HG02678 (cell line): ENCODE results near the gene CTBP1.

ENCODE experiments used
- ATAC-seq: cut with Tn5 transposase; IDR thresholded peaks from one replicate; pipeline ENCODE4 v1.9.1; 2021; ENCODE audit warnings: mild to moderate bottlenecking, moderate library complexity; ENCODE audit not compliant: unreplicated experiment

The CTBP1 gene

DNA sequence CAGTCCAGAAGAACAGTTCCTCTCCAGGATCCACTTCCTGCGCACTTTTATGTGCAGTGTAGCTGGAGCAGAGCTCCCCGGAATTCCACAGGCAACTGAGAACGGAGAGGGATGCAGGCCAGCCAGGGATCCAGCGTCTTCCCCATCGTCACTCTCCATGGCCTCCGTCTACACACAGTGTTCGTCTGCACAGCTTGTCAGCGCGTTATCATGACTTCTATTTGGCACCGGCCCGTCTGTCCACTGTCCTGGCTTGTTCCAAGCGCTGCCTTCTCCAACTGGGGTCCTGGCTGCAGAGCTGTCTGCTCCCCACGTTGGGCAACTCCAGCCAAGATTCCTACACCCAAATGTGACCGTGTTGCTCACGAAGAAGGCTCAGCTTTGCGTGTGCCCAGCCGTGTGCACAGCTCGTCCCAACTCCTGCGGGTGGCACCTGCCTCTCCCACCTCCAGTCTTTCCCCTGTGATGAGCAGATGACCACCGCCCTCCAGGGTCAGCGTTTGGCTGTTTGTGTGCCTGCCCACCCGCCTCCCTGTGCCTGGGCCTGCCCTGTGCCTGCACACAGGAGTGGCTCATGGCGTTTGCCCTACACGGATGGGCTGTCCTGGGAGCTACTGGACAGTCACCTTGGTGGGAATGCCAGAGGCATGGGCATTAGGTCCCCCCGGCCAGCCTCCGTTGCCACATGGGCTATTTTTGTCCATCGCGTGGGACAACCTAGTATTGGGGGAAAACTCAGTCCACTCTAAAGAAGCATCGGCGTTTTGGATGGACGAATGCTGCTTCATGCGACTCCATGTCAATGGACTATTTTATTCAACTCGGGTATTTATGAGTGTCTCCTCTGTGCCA is 2.2 kb upstream of the CTBP1 start:
- ATAC-seq, result no peak

DNA sequence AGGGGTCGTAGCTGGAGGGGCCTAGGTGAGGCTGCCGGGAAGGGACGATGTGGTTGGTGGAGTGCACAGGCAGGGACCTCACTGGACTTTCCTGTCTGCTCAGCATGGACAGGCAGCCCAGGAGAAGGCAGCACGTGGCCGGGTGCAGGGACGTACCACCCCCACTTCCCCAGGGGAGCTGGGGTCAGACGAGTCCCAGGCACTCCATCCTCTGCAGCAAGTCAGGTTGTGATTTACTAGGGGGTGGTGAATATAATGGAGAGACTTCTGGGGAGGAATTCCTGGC is 1.5 kb upstream of the CTBP1 start:
- no peak for ATAC-seq

DNA sequence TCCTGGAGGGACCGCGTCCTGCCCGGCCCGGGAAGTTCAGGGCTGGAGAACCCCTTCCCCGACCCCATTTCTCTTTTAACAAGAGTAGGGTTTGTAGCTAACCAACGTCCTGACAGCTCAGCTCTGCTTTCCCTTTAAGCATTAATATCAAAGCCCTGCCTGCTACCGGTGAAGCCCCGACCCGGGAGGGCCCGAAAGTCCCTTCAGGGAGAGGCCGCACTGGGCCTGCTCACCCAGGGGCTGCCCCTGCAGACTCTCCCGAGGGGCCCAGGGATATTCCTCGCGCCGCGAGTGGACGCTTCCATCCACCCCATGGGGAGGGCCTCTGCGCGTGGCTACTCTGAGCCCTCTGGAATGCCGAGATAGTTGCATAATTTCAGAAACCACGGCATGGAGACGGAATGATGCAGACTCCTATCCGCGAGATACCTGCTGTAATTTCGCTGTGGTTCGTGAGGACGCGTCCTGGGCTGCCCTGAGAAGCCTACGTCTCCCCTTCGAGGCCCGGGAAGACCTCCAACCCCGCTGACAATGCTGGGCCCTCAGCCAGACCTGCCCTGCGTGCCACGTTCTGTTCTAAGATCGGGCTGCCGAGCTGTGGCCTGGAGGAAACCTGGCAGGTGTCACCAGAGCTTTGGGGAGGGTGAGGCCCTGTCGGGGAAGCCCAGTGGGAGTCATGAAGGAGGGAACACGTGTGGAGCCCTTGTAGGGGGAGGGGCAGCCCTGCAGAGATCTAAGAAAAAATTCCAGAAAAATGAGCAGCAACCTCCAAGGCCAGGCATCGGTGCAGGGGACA is 999 bp upstream of the CTBP1 start:
- peak; percentile 3 for ATAC-seq

DNA sequence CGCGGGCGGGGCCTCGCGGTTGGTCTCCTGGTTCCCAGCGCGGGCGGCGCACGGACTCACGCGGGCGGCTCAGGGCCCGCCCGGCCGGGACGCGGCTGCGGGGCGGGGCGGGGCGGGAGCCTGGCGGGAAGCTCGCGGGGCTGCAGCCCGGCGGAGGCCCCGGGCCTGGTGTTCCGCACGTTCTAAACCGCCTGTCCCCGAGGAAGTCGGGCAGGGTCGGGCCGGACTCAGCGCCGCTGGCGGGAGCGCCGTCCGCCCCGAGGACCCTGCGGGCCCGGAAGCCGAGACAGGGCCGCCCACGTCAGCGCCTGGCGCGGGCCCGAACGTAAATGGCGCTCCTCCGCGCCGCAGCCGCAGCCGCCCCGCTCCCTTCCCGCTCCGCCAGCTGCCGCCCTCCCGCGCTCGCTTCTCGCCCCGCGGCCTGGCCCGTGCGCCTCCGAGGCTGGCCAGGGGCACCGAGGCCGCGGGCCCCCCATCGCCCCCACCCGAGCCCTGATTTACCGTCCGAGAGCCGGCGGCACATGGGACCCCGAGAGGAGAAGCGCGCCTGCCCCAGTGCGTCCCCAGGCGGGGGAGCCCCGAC is 309 bp upstream of the CTBP1 start:
- ATAC-seq, result peak; percentile 61

DNA sequence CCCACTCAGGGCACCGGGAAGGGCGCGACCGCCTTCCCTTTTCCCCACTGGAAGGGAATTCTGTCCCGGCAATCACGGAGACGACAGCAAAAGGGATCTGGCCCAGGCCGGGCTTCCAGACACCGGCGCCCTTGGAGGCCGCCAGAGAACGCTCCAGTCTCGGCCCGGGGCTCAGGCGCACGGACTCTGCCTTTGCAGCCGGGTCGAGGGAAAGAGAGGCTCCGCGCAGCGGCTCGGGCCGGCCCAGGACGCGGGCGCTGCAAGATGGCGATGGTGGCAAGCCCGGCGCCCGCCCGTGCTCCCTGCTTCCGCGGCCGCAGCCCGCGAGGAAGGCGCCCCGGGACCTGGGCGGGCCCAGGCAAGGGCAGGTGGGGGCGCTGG is 1.1 kb downstream of the CTBP1 start:
- no peak for ATAC-seq

DNA sequence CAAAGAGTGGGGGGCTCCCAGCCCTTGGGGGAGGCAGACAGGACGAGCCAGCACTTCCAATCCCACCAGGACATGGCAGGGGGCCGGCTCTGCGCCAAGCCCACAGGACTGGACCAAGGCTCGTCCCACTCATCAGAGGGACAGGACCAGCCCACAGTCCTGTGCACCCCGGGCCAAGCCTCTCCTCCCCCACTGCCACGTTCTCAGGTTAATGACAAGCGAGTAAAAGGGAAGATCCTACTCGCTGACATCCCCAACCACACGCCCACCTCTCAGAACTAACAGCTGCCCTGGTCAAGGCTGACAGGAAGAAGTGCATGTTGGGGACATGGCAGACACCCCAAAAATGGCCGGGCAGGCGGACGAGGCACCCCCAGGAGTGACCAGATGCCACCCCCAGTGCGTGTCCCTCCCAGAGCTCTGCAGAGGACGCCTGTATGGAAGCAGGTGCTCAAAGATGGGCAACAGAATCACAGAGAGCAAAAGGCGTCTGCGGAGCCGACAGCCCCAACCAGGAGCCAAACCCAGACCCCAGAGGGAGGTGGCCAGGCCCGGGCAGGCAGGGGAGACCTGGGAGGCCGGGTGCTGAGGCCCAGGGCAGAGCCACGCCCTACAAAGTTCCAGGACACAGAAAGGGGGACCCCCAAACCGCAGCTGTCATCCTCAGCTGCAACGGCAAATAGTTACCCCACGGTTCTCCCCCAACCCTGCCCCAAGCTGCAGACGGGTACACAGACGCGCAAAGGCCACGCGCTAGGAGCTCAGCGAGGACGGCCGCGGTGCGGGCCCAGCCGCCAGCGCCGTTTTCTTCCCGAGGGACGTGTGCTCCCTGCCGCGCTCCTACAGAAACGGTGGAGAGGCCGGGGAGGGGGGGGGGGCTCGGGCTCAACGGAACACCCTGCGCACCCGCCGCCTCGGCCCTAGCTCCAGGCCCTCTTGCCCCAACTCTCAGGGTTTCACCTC is 1.7 kb downstream of the CTBP1 start:
- ATAC-seq, result no peak

DNA sequence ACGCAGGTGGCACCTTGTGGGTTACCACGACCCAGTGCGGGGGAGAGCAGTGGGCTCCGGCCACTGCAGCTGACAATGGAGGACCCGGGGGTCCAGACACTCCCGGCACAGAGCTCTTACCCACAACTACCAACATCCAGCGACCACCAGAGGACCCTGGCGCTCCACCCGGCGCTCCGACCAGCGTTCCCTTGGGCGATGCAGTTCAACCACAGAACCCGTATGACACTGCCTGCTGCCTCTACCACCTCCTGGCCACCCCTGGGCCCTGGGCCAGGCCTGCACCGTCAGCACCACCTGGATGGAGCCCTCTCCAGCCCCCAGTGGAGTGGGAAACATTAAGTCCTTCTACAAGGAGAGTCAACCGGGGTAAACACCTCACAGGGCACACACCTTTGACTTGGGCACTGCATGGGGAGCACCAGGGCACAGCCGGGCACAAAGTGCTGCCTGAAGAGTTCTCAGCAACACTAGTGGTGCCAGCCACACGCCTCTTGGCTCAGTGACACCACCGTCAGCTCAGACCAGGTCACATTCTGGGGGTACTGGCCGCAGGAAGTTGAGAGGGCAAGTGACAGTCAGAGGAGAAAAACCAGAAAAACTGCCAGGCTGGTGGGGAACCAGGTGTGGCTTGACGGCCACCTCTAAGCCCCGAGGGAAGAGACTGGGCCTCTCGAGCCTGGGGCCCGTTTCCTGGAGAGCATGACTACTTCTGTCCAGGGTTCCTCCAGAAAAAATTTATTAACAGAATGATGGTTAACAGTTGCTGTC is 2.6 kb downstream of the CTBP1 start:
- ATAC-seq, result no peak

DNA sequence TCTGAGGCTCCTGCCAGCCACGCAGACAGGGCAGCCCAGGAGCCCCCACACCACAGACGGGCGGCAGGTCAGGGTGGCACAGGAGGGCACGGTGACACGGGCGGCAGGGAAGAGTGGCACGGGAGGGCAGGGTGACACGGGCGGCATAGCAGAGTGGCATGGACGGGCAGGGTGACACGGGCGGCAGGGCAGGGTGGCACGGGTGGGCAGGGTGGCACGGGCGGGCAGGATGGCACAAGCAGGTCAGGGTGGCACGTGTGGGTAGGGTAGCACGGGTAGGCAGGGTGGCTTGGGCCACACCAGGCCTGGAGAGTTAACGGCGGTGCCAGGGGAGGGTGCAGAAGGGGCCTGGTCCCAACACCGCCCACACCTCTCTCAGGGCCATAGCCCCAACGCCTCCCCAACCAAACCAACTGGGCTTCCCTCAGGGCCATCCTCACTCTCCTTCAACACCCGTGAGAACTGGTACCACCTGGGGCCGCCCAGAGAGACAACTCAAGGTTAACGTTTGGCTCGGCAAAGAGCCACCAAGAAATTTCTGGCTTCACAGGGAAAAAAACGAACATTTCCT is 3.4 kb downstream of the CTBP1 start:
- ATAC-seq, result no peak

DNA sequence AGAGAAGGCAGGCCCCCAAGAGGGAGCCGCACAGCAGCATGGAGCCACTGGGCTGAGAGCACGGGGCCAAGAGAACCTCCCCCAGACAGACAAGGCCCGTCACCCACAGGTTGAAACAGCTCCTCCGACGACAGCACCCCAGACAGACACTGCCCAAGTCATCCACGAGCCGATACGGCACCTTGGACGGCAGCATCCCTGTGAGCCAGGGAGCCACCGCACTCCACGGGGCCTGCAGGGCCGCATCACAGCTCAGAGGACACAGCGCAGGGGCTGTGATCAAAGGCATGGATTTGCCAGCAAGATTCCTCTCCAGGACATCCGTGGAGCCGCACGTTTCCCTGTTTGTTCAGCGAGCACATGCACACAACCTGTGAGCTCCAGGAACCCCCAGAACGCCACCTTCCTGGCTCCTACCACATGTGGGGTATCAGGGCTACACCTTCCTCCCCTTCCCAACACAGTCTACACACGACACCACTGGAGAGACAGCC is 3.9 kb downstream of the CTBP1 start:
- no peak for ATAC-seq

DNA sequence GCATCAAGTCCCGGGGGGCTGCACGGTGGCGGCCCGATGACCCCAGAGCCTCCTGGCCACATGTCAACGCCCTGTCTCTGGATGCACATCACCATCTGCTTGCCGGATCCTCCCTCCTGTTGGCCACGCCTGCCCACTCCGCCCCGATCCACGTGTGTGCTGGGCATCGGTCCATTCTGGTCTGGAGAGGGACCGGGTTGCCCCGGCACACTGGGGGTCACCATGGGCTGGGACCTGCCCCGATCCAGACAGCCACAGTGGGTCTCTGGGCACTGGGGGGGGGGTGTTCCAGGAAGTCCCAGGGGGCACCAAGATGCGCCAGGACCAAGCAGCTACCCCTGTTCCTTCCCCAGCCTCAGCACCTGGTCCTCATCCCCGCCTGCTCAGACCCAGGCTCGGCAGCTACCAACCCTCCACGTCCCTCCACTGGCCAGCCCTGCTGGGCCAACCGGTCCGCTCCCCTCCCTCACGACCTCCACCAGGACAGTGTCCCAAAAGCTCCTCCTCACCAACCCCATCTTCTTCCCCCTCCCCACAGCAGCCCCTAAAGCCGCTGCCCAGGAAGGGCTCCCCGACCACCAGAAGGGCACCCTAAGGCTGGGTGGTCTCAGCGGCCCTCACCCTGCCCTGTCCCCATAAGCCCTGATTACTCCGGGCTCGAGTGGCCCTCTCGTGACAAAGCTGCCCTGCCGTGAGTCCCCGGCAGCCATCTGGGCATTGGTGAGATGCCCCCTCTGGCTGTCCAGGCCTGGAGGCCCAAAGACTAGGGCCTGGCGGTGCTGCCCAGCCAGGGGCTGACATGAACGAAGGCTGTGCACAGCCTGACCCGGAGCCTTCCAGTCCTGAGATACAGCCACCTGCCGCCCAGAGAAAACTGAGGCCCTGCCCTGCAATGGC is 4.6 kb downstream of the CTBP1 start:
- no peak for ATAC-seq

DNA sequence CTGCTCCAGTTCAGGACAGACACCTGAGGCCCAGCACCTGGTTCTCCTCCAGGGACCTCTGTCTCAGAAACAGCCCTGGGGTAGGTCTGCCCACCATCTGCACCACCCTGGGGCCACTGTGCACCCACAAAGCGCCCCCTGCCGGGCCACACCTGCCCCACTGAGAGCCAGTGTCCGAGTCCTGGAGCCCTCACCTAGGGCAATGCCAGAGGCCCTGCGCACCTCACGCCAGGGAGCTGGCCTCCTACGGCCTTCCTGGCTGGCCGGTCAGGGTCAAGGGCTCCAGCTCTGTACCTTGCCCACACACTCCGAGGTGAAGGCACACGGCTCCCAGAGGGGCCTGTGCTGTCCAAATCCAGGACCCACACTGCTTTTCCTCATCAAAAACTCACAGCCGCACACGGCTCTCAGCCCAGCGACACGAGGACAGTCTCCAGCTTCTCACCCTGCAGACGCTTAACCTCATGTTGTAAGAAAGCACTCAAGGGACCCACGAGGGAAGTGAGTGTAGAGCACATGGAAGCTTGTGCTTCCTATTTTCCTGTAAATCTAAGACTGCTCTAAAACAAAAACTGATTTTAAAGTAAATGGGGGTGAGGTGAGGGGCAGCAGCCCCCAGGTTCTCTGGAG is 5.4 kb downstream of the CTBP1 start:
- no peak for ATAC-seq

DNA sequence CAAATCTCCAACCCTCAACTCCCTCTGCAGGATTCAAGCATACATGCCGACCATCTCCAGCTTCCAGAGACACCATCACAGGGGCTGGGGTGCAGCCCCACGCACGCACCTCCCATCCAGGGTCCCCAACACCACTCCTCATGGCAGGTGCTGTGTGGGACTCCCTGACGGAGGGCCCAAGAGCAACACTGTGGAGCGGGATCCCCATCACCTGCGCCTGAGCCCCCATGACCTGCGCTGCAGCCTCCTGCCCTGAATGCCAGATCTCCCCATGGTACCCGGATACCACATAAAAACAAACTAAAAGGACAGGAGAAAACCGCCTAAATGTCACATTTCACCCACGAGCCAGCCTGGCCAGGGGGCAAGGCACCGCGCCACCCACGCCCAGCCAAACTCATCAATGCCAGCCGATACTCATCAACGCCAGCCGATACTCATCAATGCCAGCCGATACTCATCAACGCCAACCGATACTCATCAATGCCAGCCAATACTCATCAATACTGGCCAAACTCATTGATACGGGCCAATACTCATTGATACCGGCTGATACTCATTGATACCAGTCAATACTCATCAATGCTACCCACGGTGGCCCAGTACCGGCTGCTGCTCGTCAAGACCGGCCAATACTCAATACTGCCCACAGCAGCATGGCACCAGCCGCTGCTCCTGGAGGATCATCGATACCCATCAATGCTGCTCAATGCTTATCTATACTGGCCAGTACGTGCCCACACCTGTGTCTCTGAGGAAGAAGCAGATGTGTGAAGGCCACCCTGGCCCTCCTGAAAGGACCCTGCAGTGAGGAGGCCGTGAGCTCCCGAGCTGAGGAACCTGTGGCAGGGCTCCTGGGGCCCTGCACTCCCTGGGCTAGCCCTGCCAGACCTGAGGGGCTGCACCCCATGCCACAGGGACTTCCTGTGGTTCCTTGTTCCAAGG is 6.2 kb downstream of the CTBP1 start:
- ATAC-seq, result no peak

DNA sequence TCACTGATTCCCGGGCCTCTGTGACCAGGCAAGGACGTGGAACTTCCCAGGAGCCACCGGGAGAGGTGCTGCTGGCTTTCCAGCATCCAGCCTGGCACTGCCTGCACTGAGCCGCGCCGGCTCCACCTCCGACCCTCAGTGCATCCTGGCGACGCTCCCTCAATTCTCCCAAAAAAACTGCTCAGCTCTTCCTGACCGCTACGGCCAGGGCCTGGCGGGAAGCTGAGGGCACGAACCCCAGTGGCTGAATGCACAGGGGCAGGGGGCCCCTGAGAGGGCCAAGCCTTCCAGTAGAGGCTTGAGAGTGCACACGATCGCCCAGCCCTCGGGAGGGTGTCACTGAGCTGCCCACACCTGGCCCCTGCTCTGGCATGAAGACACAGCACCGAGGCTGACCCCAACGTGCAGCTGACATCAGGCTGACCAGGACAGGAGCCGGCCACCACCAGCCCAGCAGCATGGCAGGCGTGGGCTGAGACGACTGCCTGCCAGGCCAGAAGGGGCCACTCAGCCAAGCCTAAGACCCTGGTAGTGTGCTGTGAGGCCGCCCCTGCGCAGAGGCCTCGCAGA is 6.9 kb downstream of the CTBP1 start:
- ATAC-seq, result no peak

DNA sequence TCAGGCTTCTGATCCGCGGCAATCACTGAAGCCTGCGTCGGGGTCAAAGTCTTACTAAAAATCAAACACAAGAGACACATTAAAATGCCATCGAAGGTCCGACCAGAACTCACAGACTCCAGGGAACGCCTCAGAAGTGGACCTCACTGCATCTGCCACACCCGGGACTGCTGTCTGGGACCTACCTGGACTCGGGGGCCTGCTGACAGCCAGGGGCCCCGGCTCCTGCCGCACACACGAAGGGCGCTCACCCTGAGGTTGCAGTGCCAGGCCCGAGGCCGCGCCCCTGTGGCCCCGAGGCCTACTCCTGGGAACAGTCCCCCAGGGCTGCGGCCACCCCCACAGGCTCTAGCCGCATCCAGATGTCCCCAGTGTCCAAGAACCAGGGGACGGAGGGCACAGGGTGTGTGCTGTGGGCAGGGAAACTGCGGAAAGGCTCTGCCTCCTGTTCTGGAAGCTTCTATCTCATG is 7.4 kb downstream of the CTBP1 start:
- ATAC-seq, result no peak

DNA sequence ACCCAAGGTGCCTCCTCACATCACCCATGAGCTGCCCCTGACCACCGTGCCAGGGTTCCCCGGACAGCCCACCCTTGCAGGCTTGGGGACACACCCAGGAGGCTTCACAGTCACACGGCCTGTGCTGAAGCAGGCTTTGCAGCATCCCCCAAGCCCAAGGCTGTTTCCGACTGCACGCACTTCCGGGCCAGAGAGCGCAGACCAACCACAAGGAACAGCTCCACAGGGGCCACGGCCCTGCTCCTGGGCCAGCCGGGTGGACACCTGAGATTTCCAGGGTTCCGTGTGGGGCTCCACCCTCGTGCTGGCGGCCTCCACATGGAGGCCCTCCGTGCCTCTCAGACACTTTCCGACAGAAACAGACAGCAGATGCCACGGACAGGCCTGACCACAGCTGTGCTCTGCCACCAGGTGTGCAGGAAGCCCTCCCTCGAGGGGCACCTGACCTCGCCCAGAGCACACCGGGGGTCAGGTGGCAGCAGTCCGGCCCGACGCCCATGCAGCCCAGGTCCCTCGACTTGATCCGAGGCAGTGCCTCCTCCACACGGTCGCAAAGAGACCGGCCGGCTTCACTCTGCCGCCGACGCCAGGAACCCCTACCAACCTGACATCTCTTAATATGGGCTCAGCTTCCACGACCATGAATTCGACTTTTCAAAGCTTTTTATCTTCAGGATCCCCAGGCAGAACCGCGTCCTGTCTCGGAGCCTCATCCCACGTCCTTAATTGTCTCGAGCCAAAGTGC is 8.0 kb downstream of the CTBP1 start:
- no peak for ATAC-seq

DNA sequence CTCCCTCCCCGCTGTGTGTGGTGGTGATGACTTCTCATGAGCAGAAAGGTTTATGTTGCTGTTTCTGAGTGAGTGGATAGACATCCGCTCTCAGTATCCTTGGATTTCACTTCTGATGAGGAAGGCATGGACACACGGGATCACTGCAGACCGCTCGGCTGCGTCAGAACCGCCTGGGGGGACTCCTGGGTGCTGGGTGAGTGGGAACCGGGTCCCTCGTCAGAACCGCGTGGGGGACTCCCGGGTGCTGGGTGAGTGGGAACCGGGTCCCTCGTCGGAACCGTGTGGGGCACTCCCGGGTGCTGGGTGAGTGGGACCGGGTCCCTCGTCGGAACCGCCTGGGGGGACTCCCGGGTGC is 9.0 kb downstream of the CTBP1 start:
- ATAC-seq, result no peak
